GM23338 (cell line): Measurements from ENCODE around the gene LMO1.

Source experiments
- CREB1 ChIP-seq: fragments of 250-450 bp; sonication (Bioruptor Pico); IDR thresholded peaks from 2 replicates; pipeline ENCODE4 v1.5.0; 2020; ENCODE audit warnings: low read depth, mild to moderate bottlenecking, moderate library complexity
- CTCF ChIP-seq, 2 experiments: fragments of 200-600 bp in 1 of 2; sonication (generic) in 1 of 2; conservative IDR thresholded peaks; 2 replicates each; pipeline versions ENCODE4 v1.5.1 to v1.6.1; 2016 to 2017; ENCODE audit warnings: antibody characterized with exemption in 2 of 2, low read depth in 2 of 2, mild to moderate bottlenecking in 2 of 2, moderate library complexity in 1 of 2
- ETS1 ChIP-seq: IDR thresholded peaks from 2 replicates; pipeline ENCODE4 v1.6.1; 2016; ENCODE audit warnings: antibody characterized with exemption
- EZH2 ChIP-seq: fragments of 200-600 bp; sonication (generic); IDR thresholded peaks from one replicate; pipeline ENCODE4 v1.8.0; 2017; ENCODE audit warnings: antibody characterized with exemption, mild to moderate bottlenecking, low read depth; ENCODE audit not compliant: unreplicated experiment
- EZH2phosphoT487 ChIP-seq: fragments of 200-600 bp; sonication (generic); IDR thresholded peaks from one replicate; pipeline ENCODE4 v1.8.1; 2018; ENCODE audit warnings: antibody characterized with exemption; ENCODE audit not compliant: unreplicated experiment
- JUNB ChIP-seq: IDR thresholded peaks from one replicate; pipeline ENCODE4 v1.6.1; 2016; ENCODE audit warnings: antibody characterized with exemption; ENCODE audit not compliant: unreplicated experiment
- NANOG ChIP-seq: IDR thresholded peaks from 2 replicates; pipeline ENCODE4 v1.6.1; 2016; ENCODE audit warnings: antibody characterized with exemption, borderline replicate concordance
- POLR2AphosphoS5 ChIP-seq: IDR thresholded peaks from 2 replicates; pipeline ENCODE4 v1.6.1; 2016; ENCODE audit warnings: antibody characterized with exemption, low read depth
- REST ChIP-seq: IDR thresholded peaks from one replicate; pipeline ENCODE4 v1.6.1; 2018; ENCODE audit warnings: antibody characterized with exemption; ENCODE audit not compliant: unreplicated experiment
- STAT1 ChIP-seq: IDR thresholded peaks from one replicate; pipeline ENCODE4 v1.6.1; 2016; ENCODE audit warnings: antibody characterized with exemption; ENCODE audit not compliant: unreplicated experiment
- ZNF114 ChIP-seq: fragments of 250-450 bp; sonication (Bioruptor Pico); IDR thresholded peaks from 2 replicates; pipeline ENCODE4 v1.5.0; 2020; ENCODE audit warnings: mild to moderate bottlenecking, moderate library complexity
- ZNF331 ChIP-seq: fragments of 250-450 bp; sonication (Bioruptor Pico); IDR thresholded peaks from 2 replicates; pipeline ENCODE4 v1.5.0; 2020; ENCODE audit warnings: low read depth, mild to moderate bottlenecking, moderate library complexity
- ZNF462 ChIP-seq: fragments of 250-450 bp; sonication (Bioruptor Pico); IDR thresholded peaks from 2 replicates; pipeline ENCODE4 v1.5.0; 2020; ENCODE audit warnings: mild to moderate bottlenecking, moderate library complexity

- TF ChIP-seq CTCF (conservative IDR thresholded peaks at IDR 0.05; ENCODE audit: low read depth in 2 of 2) (no peak), NANOG (no peak), EZH2 (no peak), EZH2phosphoT487 (no peak), POLR2AphosphoS5 (no peak), REST (no peak), CREB1 (CRISPR knock-in tag) (no peak), STAT1 (no peak), ETS1 (no peak), JUNB (no peak), ZNF331 (CRISPR knock-in tag) (no peak), ZNF462 (no peak), ZNF114 (CRISPR knock-in tag) (no peak)
These were observed 12.8 kb upstream of the LMO1 start for GRCh38 chr11:8276528-8276927.
